Activated B cell treated with CpG ODN at 0.5 μM for 24 hours (primary cell): ENCODE data around the gene BRD3. TPM values are rescaled to one million over a fixed set of nuclear protein-coding genes. Genes with fewer than 3 reads are reported as not detected.

Experiments used
- ATAC-seq: fragments of 200-7000 bp; cut with Tn5 transposase; one replicate; pipeline ENCODE4 v1.10.0; 2021; ENCODE audit warnings: low read depth, mild to moderate bottlenecking, moderate library complexity
- CTCF ChIA-PET: fragments of 350-600 bp; sonication (Branson Sonifier 250); formaldehyde crosslinking; loops from one replicate; lab custom pipeline; 2021; ENCODE audit warnings: antibody characterized with exemption; lab: Charles Lee
- POLR2A ChIA-PET: fragments of 350-600 bp; sonication (Branson Sonifier 250); formaldehyde crosslinking; loops from one replicate; lab custom pipeline; 2021; ENCODE audit warnings: antibody characterized with exemption; lab: Charles Lee
- DNase-seq: peaks from one replicate; pipeline ENCODE4 v3.0.0; 2022
- H3K27ac Mint-ChIP-seq: one replicate; pipeline ENCODE4 v1.8.0; 2020; ENCODE audit warnings: mixed read lengths
- H3K27me3 Mint-ChIP-seq: one replicate; pipeline ENCODE4 v1.8.0; 2021; ENCODE audit warnings: mixed read lengths
- H3K36me3 Mint-ChIP-seq: one replicate; pipeline ENCODE4 v1.8.0; 2021; ENCODE audit warnings: low read depth, mixed read lengths
- H3K4me1 Mint-ChIP-seq: one replicate; pipeline ENCODE4 v1.8.0; 2021; ENCODE audit warnings: mixed read lengths
- H3K4me3 Mint-ChIP-seq: one replicate; pipeline ENCODE4 v1.8.0; 2020; ENCODE audit warnings: mild to moderate bottlenecking, mixed read lengths
- H3K9me3 Mint-ChIP-seq: one replicate; pipeline ENCODE4 v1.8.0; 2020; ENCODE audit warnings: mixed read lengths
- intact Hi-C: fragments of 100-400 bp; cut with micrococcal nuclease; formaldehyde crosslinking; loops from one replicate; pipeline ENCODE4 v1.15.1; 2024
- total RNA-seq: library from RNA; stranded (reverse); gene quantifications from 2 replicates; pipeline ENCODE4 v1.2.3, GENCODE V29; 2022
- TF ChIP-seq, protein P1 (sequence below): fragments of 200-600 bp; IDR thresholded peaks from one replicate; pipeline ENCODE4 v1.8.0; 2022; ENCODE audit warnings: antibody characterized with exemption, mild to moderate bottlenecking

Gene BRD3
- total RNA-seq, 1 donor from 2014 or later, result 18.3 TPM

DNA sequence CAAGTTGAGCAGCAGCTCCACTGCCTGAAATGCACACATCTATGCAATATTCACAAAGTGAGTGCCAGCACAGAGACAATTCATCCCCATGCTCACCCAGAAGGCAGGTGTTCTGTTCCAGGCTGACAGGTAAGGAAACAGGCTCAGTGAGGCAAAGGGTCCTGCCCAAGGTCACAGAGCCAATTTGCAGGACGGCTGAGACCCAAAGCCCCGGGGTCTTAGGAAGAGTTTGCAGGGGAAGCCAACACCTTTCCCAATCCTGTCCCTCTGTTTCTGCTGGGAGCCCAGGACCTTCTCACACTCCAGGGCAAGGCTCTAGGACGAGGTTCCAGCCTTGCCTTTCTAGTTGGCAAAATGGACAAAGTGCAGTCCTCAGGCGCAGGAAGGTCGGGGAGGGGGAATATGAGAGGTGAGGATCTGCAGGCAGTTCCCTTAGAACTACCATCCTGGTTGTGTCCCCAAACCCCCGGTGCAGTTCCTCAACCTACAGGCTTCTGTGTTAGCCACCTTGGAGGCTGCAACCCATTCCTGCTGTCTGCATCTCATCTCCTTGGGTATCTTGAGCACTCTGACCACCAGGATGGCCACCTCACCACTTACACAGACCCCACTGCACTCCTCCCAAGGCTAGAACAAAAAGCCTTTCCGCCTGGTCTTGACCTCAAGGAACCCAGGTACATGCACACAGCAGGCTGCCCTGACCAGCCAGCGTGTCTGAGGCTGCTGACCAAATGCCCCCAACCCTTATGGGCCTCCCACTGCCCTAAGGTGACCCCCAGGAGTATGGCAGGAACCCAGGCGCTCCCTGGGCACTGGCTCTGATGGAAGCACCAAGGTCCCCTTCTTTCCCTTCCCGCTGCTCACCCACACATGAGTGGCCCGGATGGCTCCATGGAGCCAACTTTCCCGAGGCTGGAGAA is 1.9 kb upstream of the BRD3 start:
- H3K27me3 Mint-ChIP-seq, result peaks cover 12% of the 10 kb centered on the region
- H3K27ac Mint-ChIP-seq, result peak overlapping the region; percentile 18
- ATAC-seq (no peak), DNase-seq (no peak)
- peaks cover 1% of the 10 kb centered on the region for H3K9me3 Mint-ChIP-seq
- intact Hi-C loops, result loop anchor here (5.0 to 10.0 kb wide), 6 partner anchors 115 to 1895 kb away; partner anchors contain the start of genes MRPS2, RXRA, SURF6 and UBAC1
- ChIA-PET POLR2A (interaction anchor here (1.4 kb wide), 1 partner anchor 29 kb away, joined by 3 read pairs; no protein-coding TSS in a partner anchor), CTCF (interaction anchor here (1.2 kb wide), 1 partner anchor 44 kb away, joined by 4 read pairs; the partner anchor contains the start of gene BRD3OS)
- H3K36me3 Mint-ChIP-seq, result peaks cover 1% of the 10 kb centered on the region
- TF ChIP-seq, protein P1, sequence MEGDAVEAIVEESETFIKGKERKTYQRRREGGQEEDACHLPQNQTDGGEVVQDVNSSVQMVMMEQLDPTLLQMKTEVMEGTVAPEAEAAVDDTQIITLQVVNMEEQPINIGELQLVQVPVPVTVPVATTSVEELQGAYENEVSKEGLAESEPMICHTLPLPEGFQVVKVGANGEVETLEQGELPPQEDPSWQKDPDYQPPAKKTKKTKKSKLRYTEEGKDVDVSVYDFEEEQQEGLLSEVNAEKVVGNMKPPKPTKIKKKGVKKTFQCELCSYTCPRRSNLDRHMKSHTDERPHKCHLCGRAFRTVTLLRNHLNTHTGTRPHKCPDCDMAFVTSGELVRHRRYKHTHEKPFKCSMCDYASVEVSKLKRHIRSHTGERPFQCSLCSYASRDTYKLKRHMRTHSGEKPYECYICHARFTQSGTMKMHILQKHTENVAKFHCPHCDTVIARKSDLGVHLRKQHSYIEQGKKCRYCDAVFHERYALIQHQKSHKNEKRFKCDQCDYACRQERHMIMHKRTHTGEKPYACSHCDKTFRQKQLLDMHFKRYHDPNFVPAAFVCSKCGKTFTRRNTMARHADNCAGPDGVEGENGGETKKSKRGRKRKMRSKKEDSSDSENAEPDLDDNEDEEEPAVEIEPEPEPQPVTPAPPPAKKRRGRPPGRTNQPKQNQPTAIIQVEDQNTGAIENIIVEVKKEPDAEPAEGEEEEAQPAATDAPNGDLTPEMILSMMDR, result no peak
- H3K4me1 Mint-ChIP-seq, result peaks cover 27% of the 10 kb centered on the region
- peak overlapping the region; percentile 83 for H3K4me3 Mint-ChIP-seq

DNA sequence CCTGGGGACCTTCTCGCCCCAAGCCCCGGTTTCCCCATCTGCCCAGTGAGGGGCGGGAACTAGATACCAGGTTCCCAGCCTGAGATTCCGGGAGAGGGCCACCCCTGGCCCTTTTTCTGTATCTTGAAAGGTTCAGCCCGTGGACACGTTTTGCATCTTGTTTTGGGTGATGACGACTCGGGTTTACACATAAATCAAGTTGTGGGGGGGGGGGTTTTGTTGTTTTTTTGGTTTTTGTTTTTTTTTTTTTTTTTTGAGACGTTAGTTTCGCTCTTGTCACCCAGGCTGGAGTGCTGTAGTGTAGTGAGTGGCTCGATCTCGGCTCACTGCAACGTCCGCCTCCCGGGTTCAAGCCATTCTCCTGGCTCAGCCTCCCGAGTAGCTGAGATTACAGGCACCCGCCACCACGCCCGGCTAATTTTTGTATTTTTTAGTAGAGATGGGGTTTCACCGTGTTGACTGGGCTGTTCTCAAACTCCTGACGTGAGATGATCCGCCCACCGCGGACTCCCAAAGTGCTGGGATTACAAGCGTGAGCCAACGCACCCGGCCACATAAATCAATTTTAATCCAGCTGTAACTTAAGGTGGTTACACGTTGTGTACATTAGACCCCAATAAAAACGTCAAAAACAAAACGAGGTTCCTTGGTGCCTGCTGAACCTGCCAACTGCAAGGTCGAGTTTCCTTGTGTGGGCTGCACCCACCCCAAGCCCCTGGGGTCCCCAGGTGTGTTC is 1.1 kb upstream of the BRD3 start:
- POLR2A ChIA-PET, result interaction anchor here (0.9 to 1.4 kb wide), 2 partner anchors 30 to 44 kb away, joined by 3 read pairs; partner anchors contain the start of gene BRD3OS
- CTCF ChIA-PET, result interaction anchor here (1.2 kb wide), 1 partner anchor 43 kb away, joined by 4 read pairs; the partner anchor contains the start of gene BRD3OS
- ATAC-seq (no peak), DNase-seq (no peak)
- Mint-ChIP-seq H3K9me3 (no peaks in the 10 kb centered on the region), H3K27ac (peak overlapping the region; percentile 82), H3K27me3 (peaks cover 12% of the 10 kb centered on the region), H3K4me3 (peak overlapping the region; percentile 83), H3K4me1 (peaks cover 31% of the 10 kb centered on the region), H3K36me3 (no peaks in the 10 kb centered on the region)
- TF ChIP-seq, protein P1, result no peak
- intact Hi-C loops, result loop anchor here (1.0 to 10.0 kb wide), 10 partner anchors 44 to 1896 kb away; partner anchors contain the start of genes BRD3OS, GTF3C5, MRPS2 and RNU6ATAC

DNA sequence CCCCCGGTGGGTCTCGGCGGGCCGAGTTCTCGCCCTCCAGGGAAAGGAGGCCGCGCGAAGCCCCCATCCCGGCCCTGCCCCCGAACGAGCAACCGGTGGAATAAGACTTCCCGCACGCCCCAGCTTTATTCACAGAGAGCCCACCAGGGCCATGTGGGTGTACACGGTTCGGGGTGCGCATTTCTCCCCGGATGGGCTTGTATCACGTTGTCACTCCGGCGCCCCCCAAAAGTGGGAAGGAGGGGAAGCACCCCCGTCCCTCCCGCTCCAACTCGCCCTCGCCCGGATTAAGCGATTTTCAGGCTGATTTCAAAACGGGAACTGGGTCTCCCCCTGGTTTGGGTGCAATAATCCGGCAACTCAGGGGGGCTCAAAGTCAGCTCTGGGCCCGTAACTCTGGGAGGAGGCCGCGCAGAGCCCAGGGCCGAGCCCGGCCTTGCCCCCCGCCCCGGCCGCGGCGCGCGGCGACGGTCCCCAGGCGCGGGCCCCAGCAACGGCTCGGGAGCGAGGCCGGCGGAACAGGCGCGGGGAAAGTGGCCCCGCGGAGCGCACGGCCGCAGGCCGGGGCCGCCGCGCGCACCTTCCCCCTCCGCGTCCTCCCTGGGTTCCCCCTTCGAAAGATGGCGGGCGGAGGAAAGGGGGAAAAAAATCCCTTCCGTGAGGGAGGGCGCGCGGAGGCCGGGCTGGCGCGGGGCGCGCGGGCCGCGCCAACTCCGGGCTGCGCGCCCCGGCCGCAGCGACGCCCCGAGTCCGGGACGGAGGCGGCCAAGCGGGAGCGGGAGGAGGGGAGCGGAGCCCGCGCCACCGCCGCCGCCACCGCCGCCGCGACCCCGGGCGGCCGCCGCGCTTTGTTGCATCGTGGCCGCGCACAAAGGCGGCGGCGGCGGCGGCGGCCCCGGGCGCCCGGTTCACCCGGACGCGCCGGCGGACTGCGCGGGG is 644 bp downstream of the BRD3 start:
- Mint-ChIP-seq H3K4me3 (peak overlapping the region; percentile 85), H3K9me3 (no peaks in the 10 kb centered on the region), H3K27me3 (peaks cover 10% of the 10 kb centered on the region), H3K27ac (peak overlapping the region; percentile 61), H3K4me1 (peaks cover 48% of the 10 kb centered on the region), H3K36me3 (peaks cover 4% of the 10 kb centered on the region)
- ChIA-PET CTCF (no interaction called here), POLR2A (interaction anchor here (0.7 to 1.8 kb wide), 3 partner anchors 41 to 279 kb away, joined by 3 to 9 read pairs (median 3); no protein-coding TSS in a partner anchor)
- intact Hi-C loops, result loop anchor here (5.0 to 10.0 kb wide), 6 partner anchors 112 to 1898 kb away; partner anchors contain the start of genes MRPS2, RXRA, SURF6 and UBAC1
- ATAC-seq (peak; percentile 2), DNase-seq (peak; percentile 40)
- TF ChIP-seq, protein P1, result no peak

DNA sequence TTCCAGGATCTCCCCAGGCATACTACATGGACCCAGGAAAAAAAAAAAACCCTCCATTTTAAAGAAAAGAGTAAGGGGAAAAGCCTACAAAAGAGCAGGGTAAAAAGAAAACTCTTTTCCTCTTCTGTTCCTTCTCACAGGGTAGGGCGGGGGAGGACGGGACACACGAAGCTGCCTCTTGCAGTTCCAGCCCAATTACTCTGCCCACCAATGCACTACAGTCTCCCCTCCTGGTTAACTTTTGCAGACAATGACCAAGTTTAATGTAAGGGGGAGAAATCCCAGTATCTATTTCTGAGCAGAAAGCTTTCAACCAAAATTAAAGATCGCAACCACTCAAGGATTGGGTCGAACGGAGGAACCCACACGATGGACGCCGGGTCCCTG is 1.3 kb downstream of the BRD3 start:
- Mint-ChIP-seq H3K36me3 (peaks cover 4% of the 10 kb centered on the region), H3K27me3 (peaks cover 10% of the 10 kb centered on the region), H3K4me3 (peak overlapping the region; percentile 85), H3K27ac (peak overlapping the region; percentile 82), H3K9me3 (no peaks in the 10 kb centered on the region), H3K4me1 (peaks cover 48% of the 10 kb centered on the region)
- TF ChIP-seq, protein P1, result no peak
- intact Hi-C loops, result loop anchor here (5.0 to 10.0 kb wide), 6 partner anchors 112 to 1898 kb away; partner anchors contain the start of genes MRPS2, RXRA, SURF6 and UBAC1
- DNase-seq (no peak), ATAC-seq (no peak)
- ChIA-PET CTCF (interaction anchor here (0.9 kb wide), 1 partner anchor 33 kb away, joined by 3 read pairs; no protein-coding TSS in a partner anchor), POLR2A (interaction anchor here (0.6 to 1.8 kb wide), 7 partner anchors 13 to 279 kb away, joined by 3 to 9 read pairs (median 3); partner anchors contain the start of gene WDR5)
